ENCODE measurements around the gene STK32B.

Gene STK32B

GRCh38 chr4:5198656-5199541, 147.6 kb downstream of the STK32B start:
- no peaks in the 10 kb centered on the region for H3K9me3 ChIP-seq
- no peaks in the 10 kb centered on the region for H3K4me1 ChIP-seq
- no peaks in the 10 kb centered on the region for H3K27me3 ChIP-seq
- no peak overlapping the region for H3K4me3 ChIP-seq (ENCODE audit: low read depth, low read length)
- no peak for TF ChIP-seq CTCF (IDR thresholded peaks at IDR 0.05; ENCODE audit: low read depth, low read length)
- no peaks in the 10 kb centered on the region for H3K36me3 ChIP-seq
- no peak for DNase-seq

- H3K4me3 ChIP-seq (ENCODE audit: low read depth, low read length): no peak overlapping the region
- DNase-seq: no peak
- H3K4me1 ChIP-seq: no peaks in the 10 kb centered on the region
- H3K27me3 ChIP-seq: no peaks in the 10 kb centered on the region
- no peaks in the 10 kb centered on the region for H3K9me3 ChIP-seq
- H3K36me3 ChIP-seq: no peaks in the 10 kb centered on the region
- no peak for TF ChIP-seq CTCF (IDR thresholded peaks at IDR 0.05; ENCODE audit: low read depth, low read length)
These were observed 148.6 kb downstream of the STK32B start for GRCh38 chr4:5199912-5200311.

- Histone ChIP-seq H3K9me3 (no peaks in the 10 kb centered on the region), H3K4me1 (no peaks in the 10 kb centered on the region), H3K27me3 (no peaks in the 10 kb centered on the region), H3K36me3 (no peaks in the 10 kb centered on the region), H3K4me3 (ENCODE audit: low read depth, low read length) (no peak overlapping the region)
- DNase-seq: no peak
- TF ChIP-seq CTCF (IDR thresholded peaks at IDR 0.05; ENCODE audit: low read depth, low read length): no peak
These were observed 149.2 kb downstream of the STK32B start for GRCh38 chr4:5200513-5200912.

GRCh38 chr4:5203309-5203992, 152.2 kb downstream of the STK32B start:
- peaks cover 8% of the 10 kb centered on the region for H3K4me1 ChIP-seq
- H3K9me3 ChIP-seq: no peaks in the 10 kb centered on the region
- H3K36me3 ChIP-seq: no peaks in the 10 kb centered on the region
- no peak for DNase-seq
- H3K4me3 ChIP-seq (ENCODE audit: low read depth, low read length): no peak overlapping the region
- H3K27me3 ChIP-seq: no peaks in the 10 kb centered on the region
- no peak for TF ChIP-seq CTCF (IDR thresholded peaks at IDR 0.05; ENCODE audit: low read depth, low read length)

GRCh38 chr4:5203993-5204310, 152.7 kb downstream of the STK32B start:
- Histone ChIP-seq H3K9me3 (no peaks in the 10 kb centered on the region), H3K36me3 (no peaks in the 10 kb centered on the region), H3K4me1 (peaks cover 8% of the 10 kb centered on the region), H3K27me3 (no peaks in the 10 kb centered on the region), H3K4me3 (ENCODE audit: low read depth, low read length) (no peak overlapping the region)
- no peak for TF ChIP-seq CTCF (IDR thresholded peaks at IDR 0.05; ENCODE audit: low read depth, low read length)
- no peak for DNase-seq

GRCh38 chr4:5204781-5205180, 153.5 kb downstream of the STK32B start:
- no peak for DNase-seq
- no peak overlapping the region for H3K4me3 ChIP-seq (ENCODE audit: low read depth, low read length)
- no peak for TF ChIP-seq CTCF (IDR thresholded peaks at IDR 0.05; ENCODE audit: low read depth, low read length)
- no peaks in the 10 kb centered on the region for H3K36me3 ChIP-seq
- H3K27me3 ChIP-seq: no peaks in the 10 kb centered on the region
- peaks cover 8% of the 10 kb centered on the region for H3K4me1 ChIP-seq
- H3K9me3 ChIP-seq: no peaks in the 10 kb centered on the region

All from BE2C (cell line).